GM10847 (cell line): ENCODE measurements around the gene CCDC136.

Experiments
- POLR2A ChIP-seq: IDR thresholded peaks from 2 replicates; pipeline ENCODE4 v1.6.1; 2011; ENCODE audit not compliant: insufficient read length; ENCODE audit errors: extremely low read depth

Gene CCDC136

GRCh38 chr7:128791121-128791971 is at the start of gene CCDC136:
Gene CCDC136 (plus strand): TSS chr7:128791968. CDS start chr7:128792412, 444 bp downstream.
- no peak for TF ChIP-seq POLR2A

GRCh38 chr7:128742206-128742605 is 49.6 kb upstream of the CCDC136 start:
- TF ChIP-seq POLR2A = no peak

- TF ChIP-seq POLR2A = no peak
These were observed 48.5 kb upstream of the CCDC136 start for GRCh38 chr7:128743112-128743772.

GRCh38 chr7:128744366-128744905 is 47.3 kb upstream of the CCDC136 start:
- TF ChIP-seq POLR2A = no peak

- TF ChIP-seq POLR2A = no peak
These were observed 46.1 kb upstream of the CCDC136 start for GRCh38 chr7:128745706-128746105.

GRCh38 chr7:128747327-128748079 is 44.3 kb upstream of the CCDC136 start:
- no peak for TF ChIP-seq POLR2A

- TF ChIP-seq POLR2A = no peak
These were observed 39.5 kb upstream of the CCDC136 start for GRCh38 chr7:128752251-128752650.

- TF ChIP-seq POLR2A = no peak
These were observed 36.5 kb upstream of the CCDC136 start for GRCh38 chr7:128755075-128755818.

GRCh38 chr7:128755819-128756476 is 35.8 kb upstream of the CCDC136 start:
- TF ChIP-seq POLR2A = no peak

GRCh38 chr7:128757203-128757602 is 34.6 kb upstream of the CCDC136 start:
- TF ChIP-seq POLR2A = no peak

GRCh38 chr7:128758553-128758952 is 33.2 kb upstream of the CCDC136 start:
- no peak for TF ChIP-seq POLR2A

- no peak for TF ChIP-seq POLR2A
These were observed 32.5 kb upstream of the CCDC136 start for GRCh38 chr7:128759242-128759641.

- TF ChIP-seq POLR2A = no peak
These were observed 28.2 kb upstream of the CCDC136 start for GRCh38 chr7:128763541-128763940.

- TF ChIP-seq POLR2A = no peak
These were observed 24.2 kb upstream of the CCDC136 start for GRCh38 chr7:128767475-128768110.
